Thoracic aorta (tissue), 2 donors: ENCODE results near the gene TUBA3C. TPM values are rescaled to one million over a fixed set of nuclear protein-coding genes. Genes with fewer than 3 reads are reported as not detected.

Experiments used
- ATAC-seq: fragments of 150-250 bp; one replicate; pipeline ENCODE4 v1.8.0; 2017; ENCODE audit warnings: low read depth; ENCODE audit not compliant: insufficient number of reproducible peaks, low FRiP score
- DNase-seq: peaks from one replicate; pipeline ENCODE4 v3.0.0-alpha.2; 2020; ENCODE audit warnings: low spot score
- H3K27ac ChIP-seq, 2 donors: fragments of 200-600 bp; sonication (generic); 1 replicate in 1 of 2; 2 replicates in 1 of 2; pipeline ENCODE4 v1.5.1; 2016; ENCODE audit warnings: mild to moderate bottlenecking in 2 of 2, moderate library complexity in 2 of 2
- H3K27me3 ChIP-seq: fragments of 200-600 bp; sonication (generic); replicated peaks from 2 replicates; pipeline ENCODE4 v1.6.0; 2016; ENCODE audit warnings: mild to moderate bottlenecking; ENCODE audit not compliant: insufficient read depth
- H3K36me3 ChIP-seq: fragments of 200-600 bp; sonication (generic); one replicate; pipeline ENCODE4 v1.5.1; 2016
- H3K4me1 ChIP-seq, 2 donors: fragments of 200-600 bp; sonication (generic); 1 replicate in 1 of 2; 2 replicates in 1 of 2; pipeline versions ENCODE4 v1.5.1 to v1.6.0; 2016; ENCODE audit warnings: low read depth in 2 of 2, mild to moderate bottlenecking in 1 of 2; ENCODE audit not compliant: control insufficient read depth in 1 of 2
- H3K4me3 ChIP-seq: fragments of 200-600 bp; sonication (generic); 2 replicates; pipeline ENCODE4 v1.5.1; 2016; ENCODE audit warnings: mild to moderate bottlenecking
- H3K9me3 ChIP-seq: fragments of 200-600 bp; sonication (generic); 2 replicates; pipeline ENCODE4 v1.5.1; 2016
- CTCF ChIP-seq: fragments of 200-600 bp; sonication (generic); IDR thresholded peaks from one replicate; pipeline ENCODE4 v1.5.1; 2019; ENCODE audit warnings: antibody characterized with exemption
- total RNA-seq, 2 donors: library from RNA; depleted of rRNA; stranded (reverse); fragments of >200 nt; gene quantifications; one replicate each; pipeline versions ENCODE4 v1.1.0 to v1.2.3, GENCODE V29; 2016

The TUBA3C gene
- total RNA-seq, 2 donors from 2014 or later: not detected

- Histone ChIP-seq H3K4me1 (no peaks in the 10 kb centered on the region), H3K4me3 (no peak overlapping the region), H3K27me3 (no peaks in the 10 kb centered on the region), H3K27ac (no peak overlapping the region), H3K9me3 (no peaks in the 10 kb centered on the region), H3K36me3 (no peaks in the 10 kb centered on the region)
- no peak for TF ChIP-seq CTCF
- no peak for ATAC-seq
- DNase-seq: no peak
Measured at GRCh38 chr13:19172007-19172646, 9.5 kb downstream of the TUBA3C start.

- TF ChIP-seq CTCF: no peak
- DNase-seq (no peak), ATAC-seq (no peak)
- H3K9me3 ChIP-seq: no peaks in the 10 kb centered on the region
- no peaks in the 10 kb centered on the region for H3K4me1 ChIP-seq
- H3K36me3 ChIP-seq: no peaks in the 10 kb centered on the region
- no peaks in the 10 kb centered on the region for H3K27me3 ChIP-seq
- H3K27ac ChIP-seq: no peak overlapping the region
- H3K4me3 ChIP-seq: no peak overlapping the region
Measured at GRCh38 chr13:19171563-19171962, 10.1 kb downstream of the TUBA3C start.

DNA sequence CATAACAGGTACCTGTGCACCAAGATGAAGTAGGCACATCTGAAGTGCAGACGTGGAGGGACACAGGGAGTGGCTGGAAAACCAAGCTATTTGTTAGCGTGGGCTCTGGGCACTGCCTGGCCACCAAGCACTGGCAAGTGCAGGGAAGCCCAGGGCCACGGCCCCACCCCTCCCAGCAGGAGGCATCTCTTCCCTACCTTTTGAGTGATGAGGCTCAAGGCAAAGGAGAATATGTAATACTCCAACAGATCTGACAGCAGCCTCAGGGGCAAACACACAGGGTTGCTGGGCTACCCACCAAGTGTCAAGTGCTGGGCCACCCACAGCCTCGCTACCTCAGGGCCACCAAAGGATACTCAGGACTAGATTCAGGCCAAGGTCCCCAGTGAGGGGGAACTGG, 11.6 kb downstream of the TUBA3C start:
- no peak for DNase-seq
- Histone ChIP-seq H3K27ac (no peak overlapping the region), H3K4me1 (no peaks in the 10 kb centered on the region), H3K36me3 (no peaks in the 10 kb centered on the region), H3K4me3 (no peak overlapping the region), H3K9me3 (no peaks in the 10 kb centered on the region), H3K27me3 (no peaks in the 10 kb centered on the region)
- TF ChIP-seq CTCF: no peak
- no peak for ATAC-seq

- no peak for TF ChIP-seq CTCF
- Histone ChIP-seq H3K27ac (no peak overlapping the region), H3K9me3 (no peaks in the 10 kb centered on the region), H3K4me3 (no peak overlapping the region), H3K4me1 (no peaks in the 10 kb centered on the region), H3K36me3 (no peaks in the 10 kb centered on the region), H3K27me3 (no peaks in the 10 kb centered on the region)
- DNase-seq (no peak), ATAC-seq (no peak)
Measured at GRCh38 chr13:19169496-19169895, 12.1 kb downstream of the TUBA3C start.

DNA sequence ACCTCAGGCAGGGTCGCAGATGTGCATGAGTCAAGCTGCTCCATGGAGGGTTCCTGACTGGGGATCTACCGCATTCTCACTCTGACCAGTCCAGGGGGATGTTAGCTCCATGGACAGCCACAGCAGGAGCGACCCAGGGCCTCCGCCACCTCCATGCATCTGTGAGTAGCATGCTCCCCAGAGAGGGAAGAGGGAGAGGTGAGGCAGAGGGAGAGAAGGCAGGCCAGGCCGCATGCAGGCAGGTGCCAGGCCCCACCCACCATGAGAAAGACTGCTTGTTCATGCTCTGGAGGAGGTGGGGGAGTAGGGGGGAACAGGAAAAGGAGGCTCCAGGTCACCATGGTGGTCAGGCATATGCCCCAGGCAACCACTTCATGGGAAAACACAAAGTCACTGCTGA, 20.3 kb downstream of the TUBA3C start:
- DNase-seq: no peak
- peak; percentile 36 for ATAC-seq
- H3K36me3 ChIP-seq: no peaks in the 10 kb centered on the region
- H3K4me3 ChIP-seq: no peak overlapping the region
- H3K27ac ChIP-seq: no peak overlapping the region
- H3K4me1 ChIP-seq: no peaks in the 10 kb centered on the region
- H3K27me3 ChIP-seq: no peaks in the 10 kb centered on the region
- TF ChIP-seq CTCF: no peak
- H3K9me3 ChIP-seq: no peaks in the 10 kb centered on the region
